Measurements from ENCODE around the gene KCNN1. TPM values are rescaled to one million over a fixed set of nuclear protein-coding genes. Genes with fewer than 3 reads are reported as not detected.

Gene KCNN1
- total and polyA plus RNA-seq, 9 of the 15 experiments (the other 6 are each of a cell fraction or from before 2014, with no cell fraction given): 0.01 to 6.2 (median 0.72) TPM

GRCh38 chr19:17972230-17972629, 5.3 kb downstream of the KCNN1 start:
- CTCF ChIA-PET (ENCODE audit: low intra/inter-chr PET ratio): no interaction called here
- Histone ChIP-seq H3K79me2 (ENCODE audit: control insufficient read depth, insufficient read depth, low read length) (no peaks in the 10 kb centered on the region), H3K9ac (ENCODE audit: insufficient read depth in 1 of 2, low read depth in 2 of 2, low read length in 2 of 2) (no peak overlapping the region; a peak in 1 of 4 replicates), H3K4me2 (ENCODE audit: insufficient read depth, low read length) (no peak overlapping the region), H3K4me1 (replicated peaks in 1 of 2; ENCODE audit: control insufficient read depth in 2 of 2, insufficient read depth in 2 of 2, low read length in 2 of 2) (peaks cover 12 to 32% of the 10 kb centered on the region in 2 experiments), H3K9me1 (ENCODE audit: control insufficient read depth, insufficient read depth, low read length) (no peaks in the 10 kb centered on the region), H4K20me1 (replicated peaks; ENCODE audit: control insufficient read depth, insufficient read depth, low read length) (no peaks in the 10 kb centered on the region), H3K27ac (ENCODE audit: extremely low read depth, low read depth, low read length) (no peak overlapping the region), H3K4me3 (no peak overlapping the region), H3K36me3 (ENCODE audit: control insufficient read depth, insufficient read depth, low read length) (no peaks in the 10 kb centered on the region), H2AFZ (ENCODE audit: low read depth, low read length) (no peak overlapping the region), H3K27me3 (ENCODE audit: control insufficient read depth in 2 of 2, insufficient read depth in 2 of 2, low read length in 2 of 2) (no peaks in the 10 kb centered on the region; a peak in 1 of 5 replicates), H3K9me3 (replicated peaks; ENCODE audit: control insufficient read depth, insufficient read depth, low read depth, low read length) (no peaks in the 10 kb centered on the region)
- FAIRE-seq (no peak), ATAC-seq (no peak), DNase-seq (ENCODE audit: extremely low read depth in 1 of 4, low spot score in 3 of 4) (no peak)
- POLR2A ChIA-PET: interaction anchor here (1.1 kb wide), 1 partner anchor 27 kb away, joined by 3 read pairs; no protein-coding TSS in a partner anchor
- intact Hi-C loops (cut with micrococcal nuclease): no loop called here
- BruUV-seq (replicated peaks): no TSS peak
- WGBS (ENCODE audit: insufficient coverage, low coverage, missing lambda C conversion rate): 5% methylated on average over 1 of the region's 1 CpG
- in situ Hi-C loops (cut with MboI): no loop called here
- TF ChIP-seq KDM1A (IDR thresholded peaks at IDR 0.05) (no peak), KAT8 (IDR thresholded peaks at IDR 0.05; ENCODE audit: low read depth) (no peak), BCOR (IDR thresholded peaks at IDR 0.05) (no peak), CSDE1 (IDR thresholded peaks at IDR 0.05) (no peak), ZBTB5 (IDR thresholded peaks at IDR 0.05) (no peak)

Measured in K562 (cell line).